IMR-90 (cell line): ENCODE measurements around the gene CFAP69. TPM values are rescaled to one million over a fixed set of nuclear protein-coding genes. Genes with fewer than 3 reads are reported as not detected.

ENCODE experiments used
- ATAC-seq: fragments of 200-7000 bp; cut with Tn5 transposase; 2 replicates; pipeline ENCODE4 v1.9.1; 2020; ENCODE audit warnings: low read depth, mild to moderate bottlenecking, moderate library complexity
- BruUV-seq: library from RNA; stranded (reverse); fragments of 400-500 nt; replicated peaks from 2 replicates; lab custom pipeline; 2021; lab: Mats Ljungman, UMichigan
- CTCF ChIA-PET: fragments of 300-600 bp; formaldehyde crosslinking; extraction: SDS; loops from one replicate; lab custom pipeline; 2021; ENCODE audit warnings: antibody characterized with exemption; lab: Yijun Ruan, JAX
- POLR2A ChIA-PET: fragments of 300-600 bp; sonication (Branson Sonifier 250); formaldehyde crosslinking; loops from one replicate; lab custom pipeline; 2022; ENCODE audit warnings: antibody characterized with exemption; ENCODE audit not compliant: unreplicated experiment; lab: Charles Lee
- DNase-seq: peaks from one replicate; pipeline ENCODE4 v3.0.0; 2013
- H2AFZ ChIP-seq: replicated peaks from 2 replicates; pipeline ENCODE3; 2013; ENCODE audit warnings: low read length, mild to moderate bottlenecking; ENCODE audit not compliant: poor library complexity
- H2AK5ac ChIP-seq: 2 replicates; pipeline ENCODE4 v1.6.1; 2013; ENCODE audit warnings: low read depth, low read length, inconsistent platforms
- H2AK9ac ChIP-seq: replicated peaks from 2 replicates; pipeline ENCODE3; 2013; ENCODE audit warnings: mild to moderate bottlenecking, low read depth, low read length, moderate library complexity; ENCODE audit not compliant: poor library complexity
- H2BK120ac ChIP-seq: 2 replicates; pipeline ENCODE4 v1.6.1; 2013; ENCODE audit warnings: low read depth, low read length, inconsistent platforms
- H2BK15ac ChIP-seq: 3 replicates; pipeline ENCODE4 v1.6.1; 2013; ENCODE audit warnings: low read depth, low read length, inconsistent platforms
- H2BK20ac ChIP-seq: 2 replicates; pipeline ENCODE4 v1.6.1; 2013; ENCODE audit warnings: low read depth, mild to moderate bottlenecking, inconsistent platforms, low read length, moderate library complexity
- H2BK5ac ChIP-seq: 2 replicates; pipeline ENCODE4 v1.6.1; 2013; ENCODE audit warnings: mild to moderate bottlenecking, low read depth, low read length, inconsistent platforms; ENCODE audit not compliant: poor library complexity, severe bottlenecking
- H3K14ac ChIP-seq: replicated peaks from 2 replicates; pipeline ENCODE4 v1.6.1; 2013; ENCODE audit warnings: low read depth, low read length, inconsistent platforms
- H3K18ac ChIP-seq: 2 replicates; pipeline ENCODE4 v1.6.1; 2013; ENCODE audit warnings: low read depth, low read length, control low read depth
- H3K23ac ChIP-seq: 2 replicates; pipeline ENCODE4 v1.6.1; 2013; ENCODE audit warnings: low read depth, low read length, inconsistent platforms
- H3K27ac ChIP-seq: 2 replicates; pipeline ENCODE4 v1.5.1; 2013; ENCODE audit warnings: mild to moderate bottlenecking, control low read depth, low read length; ENCODE audit not compliant: insufficient read depth
- H3K27me3 ChIP-seq: 2 replicates; pipeline ENCODE4 v1.6.1; 2013; ENCODE audit warnings: low read length; ENCODE audit not compliant: control insufficient read depth, insufficient read depth
- H3K36me3 ChIP-seq: 2 replicates; pipeline ENCODE4 v1.6.1; 2013; ENCODE audit warnings: low read length, mixed read lengths; ENCODE audit not compliant: control insufficient read depth, insufficient read depth
- H3K4ac ChIP-seq: 2 replicates; pipeline ENCODE4 v1.6.1; 2013; ENCODE audit warnings: low read depth, low read length, inconsistent platforms
- H3K4me1 ChIP-seq: 2 replicates; pipeline ENCODE4 v1.6.1; 2013; ENCODE audit warnings: low read length, mixed read lengths; ENCODE audit not compliant: control insufficient read depth, insufficient read depth
- H3K4me2 ChIP-seq: 2 replicates; pipeline ENCODE4 v1.6.1; 2013; ENCODE audit warnings: low read depth, mild to moderate bottlenecking, control low read depth, low read length, moderate library complexity
- H3K4me3 ChIP-seq: 2 replicates; pipeline ENCODE4 v1.5.1; 2013; ENCODE audit warnings: low read depth, mild to moderate bottlenecking, control low read depth, low read length, moderate library complexity; ENCODE audit not compliant: insufficient read depth
- H3K56ac ChIP-seq: 2 replicates; pipeline ENCODE4 v1.6.1; 2013; ENCODE audit warnings: low read length, inconsistent platforms; ENCODE audit not compliant: insufficient read depth; ENCODE audit errors: extremely low read depth
- H3K79me1 ChIP-seq, 2 experiments: 2 replicates each; pipeline ENCODE4 v1.6.1; 2013; ENCODE audit warnings: low read length in 2 of 2, inconsistent platforms in 1 of 2, low read depth in 1 of 2
- H3K9ac ChIP-seq: 2 replicates; pipeline ENCODE4 v1.6.1; 2013; ENCODE audit warnings: low read depth, low read length, control low read depth
- H3K9me1 ChIP-seq: 2 replicates; pipeline ENCODE4 v1.6.1; 2013; ENCODE audit warnings: low read length, inconsistent platforms; ENCODE audit not compliant: insufficient read depth
- H3K9me3 ChIP-seq: 2 replicates; pipeline ENCODE4 v1.6.1; 2013; ENCODE audit warnings: low read length; ENCODE audit not compliant: control insufficient read depth, insufficient read depth
- H4K20me1 ChIP-seq: 2 replicates; pipeline ENCODE4 v1.6.1; 2013; ENCODE audit warnings: low read length, inconsistent platforms; ENCODE audit not compliant: insufficient read depth
- H4K5ac ChIP-seq: 2 replicates; pipeline ENCODE4 v1.6.1; 2013; ENCODE audit warnings: mild to moderate bottlenecking, low read depth, low read length, control low read depth
- H4K8ac ChIP-seq, 2 experiments: 2 replicates each; pipeline ENCODE4 v1.6.1; 2013; ENCODE audit warnings: low read depth in 2 of 2, low read length in 2 of 2, control low read depth in 1 of 2, inconsistent platforms in 1 of 2
- H4K91ac ChIP-seq: 2 replicates; pipeline ENCODE4 v1.6.1; 2013; ENCODE audit warnings: low read depth, low read length, inconsistent platforms; ENCODE audit not compliant: insufficient read depth
- MAFK ChIP-seq: IDR thresholded peaks from 2 replicates; pipeline ENCODE4 v1.6.1; 2012; ENCODE audit warnings: low read depth, low read length, improper control_type of control experiment
- RCOR1 ChIP-seq: IDR thresholded peaks from 2 replicates; pipeline ENCODE4 v1.6.1; 2012; ENCODE audit warnings: mild to moderate bottlenecking, low read length, improper control_type of control experiment; ENCODE audit not compliant: insufficient replicate concordance
- RFX5 ChIP-seq: IDR thresholded peaks from 2 replicates; pipeline ENCODE4 v1.8.0; 2012; ENCODE audit warnings: low read depth, mild to moderate bottlenecking, low read length, moderate library complexity
- SMC3 ChIP-seq: fragments of 150-350 bp; IDR thresholded peaks from 2 replicates; pipeline ENCODE4 v1.6.1; 2016; ENCODE audit warnings: low read depth, mild to moderate bottlenecking, antibody characterized with exemption, low read length, moderate library complexity
- WGBS, 2 experiments: methylation state at CpG; one replicate each; pipeline versions ENCODE4 v1.1.5 to v1.1.7; 2013; ENCODE audit warnings: missing lambda C conversion rate in 2 of 2; ENCODE audit not compliant: insufficient read length in 1 of 2; ENCODE audit errors: extremely low coverage in 2 of 2; 5-methylcytosine and 5-hydroxymethylcytosine counted together
- dilution Hi-C: fragments of 300-500 bp; cut with HindIII; formaldehyde crosslinking; loops from one replicate; pipeline ENCODE4 v1.14.3; 2018; ENCODE audit warnings: low sequenced_read_pairs; ENCODE audit not compliant: unreplicated experiment
- in situ Hi-C: fragments of 300-500 bp; cut with MboI; formaldehyde crosslinking; loops from 3 replicates; pipeline ENCODE4 v1.14.3; 2019; ENCODE audit warnings: low sequenced_read_pairs, inconsistent platforms, mixed read lengths
- intact Hi-C: fragments of 100-400 bp; cut with micrococcal nuclease; formaldehyde crosslinking; loops from 2 replicates; pipeline ENCODE4 v1.10.0; 2022
- polyA plus RNA-seq, 3 experiments: library from polyadenylated mRNA; depleted of rRNA; stranded (reverse); fragments of >200 nt; gene quantifications; 2 replicates each; pipeline ENCODE4 v1.2.3, GENCODE V29; 2012; ENCODE audit warnings: low replicate concordance in 1 of 3
- total RNA-seq: library from RNA; depleted of rRNA; stranded (reverse); fragments of >200 nt; gene quantifications from 2 replicates; pipeline ENCODE4 v1.2.3, GENCODE V29; 2012
- TF ChIP-seq, protein P1 (sequence below): fragments of 150-350 bp; IDR thresholded peaks from 2 replicates; pipeline ENCODE4 v1.6.1; 2016; ENCODE audit warnings: low read depth, mild to moderate bottlenecking, low read length, moderate library complexity, borderline replicate concordance

CFAP69 gene
- total and polyA plus RNA-seq, 2 of the 4 experiments (the other 2 are of a cell fraction) = 0.72 to 0.86 TPM

DNA sequence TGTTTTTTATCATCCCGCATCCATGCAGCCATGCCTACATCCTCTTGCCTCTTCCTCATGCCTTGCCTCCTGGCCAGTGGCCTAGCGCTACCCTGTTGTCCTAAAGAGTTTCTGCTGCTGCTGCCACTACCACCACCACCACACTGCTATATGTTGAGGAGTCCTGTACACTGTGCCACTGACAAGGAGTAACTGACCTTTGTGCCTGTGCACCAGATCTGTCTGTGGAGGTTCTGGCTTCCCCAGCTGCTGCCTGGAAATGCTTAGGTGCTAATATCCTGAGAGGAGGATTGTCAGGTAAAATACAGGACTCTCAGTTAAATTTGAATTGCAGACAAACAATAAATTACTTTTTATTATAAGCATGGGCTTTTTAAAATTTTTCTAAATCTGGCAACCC lies 7.0 kb upstream of the CFAP69 start:
- no peaks in the 10 kb centered on the region for H3K4me1 ChIP-seq
- TF ChIP-seq, protein P1, sequence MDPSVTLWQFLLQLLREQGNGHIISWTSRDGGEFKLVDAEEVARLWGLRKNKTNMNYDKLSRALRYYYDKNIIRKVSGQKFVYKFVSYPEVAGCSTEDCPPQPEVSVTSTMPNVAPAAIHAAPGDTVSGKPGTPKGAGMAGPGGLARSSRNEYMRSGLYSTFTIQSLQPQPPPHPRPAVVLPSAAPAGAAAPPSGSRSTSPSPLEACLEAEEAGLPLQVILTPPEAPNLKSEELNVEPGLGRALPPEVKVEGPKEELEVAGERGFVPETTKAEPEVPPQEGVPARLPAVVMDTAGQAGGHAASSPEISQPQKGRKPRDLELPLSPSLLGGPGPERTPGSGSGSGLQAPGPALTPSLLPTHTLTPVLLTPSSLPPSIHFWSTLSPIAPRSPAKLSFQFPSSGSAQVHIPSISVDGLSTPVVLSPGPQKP = no peak
- no peak for TF ChIP-seq RCOR1
- no peak for TF ChIP-seq RFX5
- TF ChIP-seq SMC3 = no peak
- no peak for TF ChIP-seq MAFK
- no peak overlapping the region for H3K9ac ChIP-seq
- H3K4me3 ChIP-seq = no peak overlapping the region
- no peak overlapping the region for H3K56ac ChIP-seq
- H2AK9ac ChIP-seq = no peak overlapping the region
- in situ Hi-C loops (no loop called here), intact Hi-C loops (no loop called here), dilution Hi-C loops (no loop called here)
- H3K9me3 ChIP-seq = no peaks in the 10 kb centered on the region
- ChIA-PET POLR2A (no interaction called here), CTCF (no interaction called here)
- H2AFZ ChIP-seq = no peak overlapping the region
- no peak overlapping the region for H3K4me2 ChIP-seq
- no peaks in the 10 kb centered on the region for H3K36me3 ChIP-seq
- no peak overlapping the region for H3K4ac ChIP-seq
- no CpG with 5 or more reads among the region's 2 CpGs for WGBS, 2 experiments
- H4K5ac ChIP-seq = no peak overlapping the region
- H3K27ac ChIP-seq = no peak overlapping the region
- no peak overlapping the region for H4K91ac ChIP-seq
- H3K79me1 ChIP-seq = no peaks in the 10 kb centered on the region
- no peak overlapping the region for H2BK120ac ChIP-seq
- no peaks in the 10 kb centered on the region for H3K9me1 ChIP-seq
- no peak overlapping the region for H2AK5ac ChIP-seq
- H2BK5ac ChIP-seq = no peak overlapping the region
- no peak for DNase-seq
- no peak overlapping the region for H4K8ac ChIP-seq
- BruUV-seq = no TSS peak
- no peak overlapping the region for H2BK20ac ChIP-seq
- H3K27me3 ChIP-seq = no peaks in the 10 kb centered on the region; the same call in 1 of the 2 replicates
- H3K18ac ChIP-seq = no peak overlapping the region
- no peak overlapping the region for H2BK15ac ChIP-seq
- no peak overlapping the region for H3K14ac ChIP-seq
- no peaks in the 10 kb centered on the region for H4K20me1 ChIP-seq
- H3K23ac ChIP-seq = no peak overlapping the region
- ATAC-seq = no peak
